ENCODE measurements around the gene COMMD1.
"Not testable (repeated sequence)": the region's sequence is repeated elsewhere in the genome, so short reads cannot be mapped to it uniquely, and the experiment has no call there.

COMMD1 gene

GRCh38 chr2:61924895-61925663 is 19.6 kb downstream of the COMMD1 start:
- no peak for FAIRE-seq

- FAIRE-seq = no peak
These were observed 21.3 kb downstream of the COMMD1 start for GRCh38 chr2:61926531-61927477.

GRCh38 chr2:61928826-61929461 is 23.5 kb downstream of the COMMD1 start:
- FAIRE-seq = no peak

- FAIRE-seq = no peak
These were observed 31.6 kb downstream of the COMMD1 start for GRCh38 chr2:61937098-61937497.

GRCh38 chr2:61937886-61938285 is 32.4 kb downstream of the COMMD1 start:
- no peak for FAIRE-seq

GRCh38 chr2:61938511-61938910 is 33.0 kb downstream of the COMMD1 start:
- no peak for FAIRE-seq

- FAIRE-seq = no peak
These were observed 37.8 kb downstream of the COMMD1 start for GRCh38 chr2:61943251-61943650.

GRCh38 chr2:61946666-61947065 is 41.2 kb downstream of the COMMD1 start:
- FAIRE-seq = no peak

- FAIRE-seq = no peak
These were observed 43.4 kb downstream of the COMMD1 start for GRCh38 chr2:61948661-61949457.

- FAIRE-seq = no peak
These were observed 43.9 kb downstream of the COMMD1 start for GRCh38 chr2:61949458-61949713.

- no peak for FAIRE-seq
These were observed 44.5 kb downstream of the COMMD1 start for GRCh38 chr2:61949714-61950560.

GRCh38 chr2:61950571-61951315 is 45.3 kb downstream of the COMMD1 start:
- no peak for FAIRE-seq

GRCh38 chr2:61951881-61952280 is 46.4 kb downstream of the COMMD1 start:
- FAIRE-seq = no peak

GRCh38 chr2:61952288-61952687 is 46.8 kb downstream of the COMMD1 start:
- no peak for FAIRE-seq

GRCh38 chr2:61954856-61955255 is 49.4 kb downstream of the COMMD1 start:
- FAIRE-seq = not testable (repeated sequence)

- FAIRE-seq = no peak
These were observed 54.2 kb downstream of the COMMD1 start for GRCh38 chr2:61959381-61960293.

- FAIRE-seq = no peak
These were observed 55.9 kb downstream of the COMMD1 start for GRCh38 chr2:61961231-61961901.

GRCh38 chr2:61962095-61962984 is 56.9 kb downstream of the COMMD1 start:
- no peak for FAIRE-seq
